GM19035 (cell line): ENCODE results near the gene CCDC149.

Source experiments
- ATAC-seq: cut with Tn5 transposase; IDR thresholded peaks from one replicate; pipeline ENCODE4 v1.9.1; 2021; ENCODE audit not compliant: unreplicated experiment

Gene CCDC149

GRCh38 chr4:24780936-24781495, 131.8 kb downstream of the CCDC149 start:
- no peak for ATAC-seq

- ATAC-seq, result no peak
Measured at GRCh38 chr4:24778464-24779225, 134.2 kb downstream of the CCDC149 start.

- no peak for ATAC-seq
Measured at GRCh38 chr4:24777536-24778463, 135.0 kb downstream of the CCDC149 start.

GRCh38 chr4:24775750-24776149, 137.1 kb downstream of the CCDC149 start:
- ATAC-seq, result no peak

- no peak for ATAC-seq
Measured at GRCh38 chr4:24775032-24775605, 137.7 kb downstream of the CCDC149 start.

GRCh38 chr4:24774452-24774851, 138.4 kb downstream of the CCDC149 start:
- ATAC-seq, result no peak

GRCh38 chr4:24772952-24773351, 139.9 kb downstream of the CCDC149 start:
- ATAC-seq, result no peak

GRCh38 chr4:24772061-24772705, 140.7 kb downstream of the CCDC149 start:
- ATAC-seq, result no peak

GRCh38 chr4:24771241-24771640, 141.6 kb downstream of the CCDC149 start:
- ATAC-seq, result no peak

- no peak for ATAC-seq
Measured at GRCh38 chr4:24770667-24771066, 142.2 kb downstream of the CCDC149 start.

GRCh38 chr4:24770032-24770584, 142.7 kb downstream of the CCDC149 start:
- peak; percentile 61 for ATAC-seq

- no peak for ATAC-seq
Measured at GRCh38 chr4:24769571-24769970, 143.3 kb downstream of the CCDC149 start.

- peak; percentile 75 for ATAC-seq
Measured at GRCh38 chr4:24768604-24769003, 144.2 kb downstream of the CCDC149 start.

- ATAC-seq, result no peak
Measured at GRCh38 chr4:24768006-24768405, 144.8 kb downstream of the CCDC149 start.

GRCh38 chr4:24765376-24765988, 147.4 kb downstream of the CCDC149 start:
- no peak for ATAC-seq

GRCh38 chr4:24764345-24764744, 148.5 kb downstream of the CCDC149 start:
- no peak for ATAC-seq

- ATAC-seq, result no peak
Measured at GRCh38 chr4:24763631-24764297, 149.1 kb downstream of the CCDC149 start.
